NCI-H1694 (cell line): Measurements from ENCODE around the gene QKI.

Experiments used
- DNase-seq: peaks from one replicate; lab custom pipeline; 2025; lab: John Stamatoyannopoulos, UW

Gene QKI

GRCh38 chr6:163487606-163488005 is 73.1 kb downstream of the QKI start:
- DNase-seq, result no peak

DNA sequence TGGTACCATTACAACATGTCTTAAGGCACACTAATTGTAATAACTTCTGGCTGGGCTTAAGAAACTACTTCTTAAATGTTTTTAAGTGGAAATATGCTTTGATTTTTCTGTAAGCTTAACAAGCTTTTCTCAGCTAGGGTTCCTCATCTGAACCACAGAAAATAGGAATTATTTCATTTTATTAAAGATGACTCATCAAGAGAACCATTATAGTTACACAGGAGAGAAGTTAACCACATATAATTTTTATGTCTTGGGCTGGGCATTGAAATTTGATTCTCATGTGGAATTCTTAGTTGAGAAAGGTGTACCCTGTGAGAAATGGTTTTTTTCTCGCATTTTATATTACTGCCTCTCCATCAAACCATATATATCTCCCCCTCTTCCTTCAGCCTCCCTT is 75.1 kb downstream of the QKI start:
- DNase-seq, result no peak

DNA sequence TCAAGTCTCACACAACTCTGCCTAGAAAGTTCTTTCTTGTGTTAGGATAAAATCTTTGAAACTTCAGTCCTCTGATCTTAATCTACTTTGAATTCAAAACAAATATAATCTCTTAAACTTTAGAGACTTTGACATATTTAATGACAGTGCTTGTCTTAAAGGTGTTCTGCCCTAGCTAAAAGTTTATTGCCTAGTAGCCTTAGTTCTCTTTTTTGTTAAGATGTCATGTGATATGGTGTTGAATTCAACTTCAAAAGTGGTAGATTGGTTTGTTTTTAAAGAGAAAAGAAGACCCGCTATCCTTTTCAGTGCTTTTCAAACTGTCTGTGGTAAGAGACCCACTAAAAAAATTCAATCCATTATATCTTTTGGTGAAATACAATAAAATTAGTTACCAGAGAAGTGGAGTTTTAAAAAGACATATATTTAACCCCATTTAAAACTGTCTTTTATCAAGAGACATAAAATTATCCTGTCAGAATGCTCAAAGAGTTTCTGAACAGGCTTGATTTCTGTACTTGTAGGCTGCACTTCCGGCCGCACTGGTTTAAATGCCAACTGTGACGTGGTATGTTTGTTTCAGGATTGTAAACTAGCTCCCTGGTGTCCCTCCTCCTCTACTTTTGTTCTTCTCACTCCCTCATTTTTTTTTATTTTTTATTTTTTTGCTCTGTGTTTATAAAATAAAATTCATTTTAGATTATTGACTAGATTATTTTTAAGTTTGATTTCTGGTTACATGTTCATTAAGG is 76.5 kb downstream of the QKI start:
- DNase-seq, result no peak

DNA sequence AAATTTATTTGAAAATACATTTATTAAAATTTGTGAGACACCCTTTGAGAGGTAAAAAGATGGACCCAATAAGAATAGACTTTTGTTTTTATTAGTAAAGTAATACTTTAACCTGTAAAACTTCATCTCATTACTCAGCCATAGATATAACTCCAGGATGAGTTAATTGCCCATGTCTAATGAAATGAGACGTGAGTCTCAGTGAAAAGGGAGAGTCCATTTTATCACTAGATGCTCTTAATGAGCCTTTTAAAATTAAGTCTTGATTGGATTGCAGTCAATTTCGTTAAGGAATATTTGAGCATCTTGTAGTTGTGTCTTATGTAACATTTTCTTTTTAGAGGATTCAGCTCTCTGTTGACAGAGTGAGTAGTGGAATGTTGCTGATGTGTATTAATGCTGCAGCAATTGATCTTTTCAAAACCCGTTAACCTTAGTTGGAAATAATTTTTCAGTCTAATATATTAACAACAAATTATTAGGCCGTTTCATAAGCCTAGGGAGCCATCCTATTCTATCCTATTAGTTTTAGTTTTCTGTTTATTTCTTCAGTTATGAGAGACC is 77.3 kb downstream of the QKI start:
- DNase-seq, result no peak

- no peak for DNase-seq
These were observed 79.8 kb downstream of the QKI start for GRCh38 chr6:163494279-163494727.

DNA sequence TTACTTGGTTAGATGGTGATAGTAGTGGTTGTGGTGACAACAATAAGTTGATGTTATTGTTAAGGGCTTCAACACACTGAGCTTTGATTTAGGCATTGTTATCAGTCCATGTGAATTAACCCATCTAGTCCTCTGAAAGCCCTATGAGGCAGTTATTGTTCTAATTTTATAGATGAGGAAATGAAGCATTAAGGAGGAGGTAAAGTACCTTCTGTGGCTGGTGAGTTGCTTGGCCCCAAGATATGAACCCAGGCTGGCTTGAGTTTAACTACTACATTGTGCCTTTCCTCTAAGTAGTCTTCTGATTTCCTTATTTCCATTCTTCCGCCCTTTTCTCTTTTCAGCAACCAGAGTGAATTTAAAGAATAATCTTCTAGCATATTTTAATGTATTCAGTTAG is 81.7 kb downstream of the QKI start:
- DNase-seq, result no peak

DNA sequence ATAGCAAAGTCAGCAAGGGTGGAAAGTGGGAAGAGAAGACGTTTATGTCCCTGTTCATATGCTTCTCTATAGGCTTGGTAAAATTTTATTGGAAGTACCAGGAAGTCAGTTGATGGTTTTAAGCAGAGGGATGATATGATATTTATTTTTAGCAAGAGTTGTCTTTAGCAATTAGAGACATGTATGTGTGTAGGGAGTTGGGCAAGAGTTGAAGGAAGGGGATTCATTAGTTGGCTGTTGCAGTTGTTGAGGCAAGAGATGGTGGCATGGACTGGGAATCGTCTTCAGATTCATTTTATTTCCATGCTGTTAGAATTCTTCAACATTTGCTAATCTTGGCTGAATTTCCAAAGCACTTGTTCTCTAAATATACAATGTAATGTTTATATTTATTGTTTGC is 85.6 kb downstream of the QKI start:
- DNase-seq, result no peak

DNA sequence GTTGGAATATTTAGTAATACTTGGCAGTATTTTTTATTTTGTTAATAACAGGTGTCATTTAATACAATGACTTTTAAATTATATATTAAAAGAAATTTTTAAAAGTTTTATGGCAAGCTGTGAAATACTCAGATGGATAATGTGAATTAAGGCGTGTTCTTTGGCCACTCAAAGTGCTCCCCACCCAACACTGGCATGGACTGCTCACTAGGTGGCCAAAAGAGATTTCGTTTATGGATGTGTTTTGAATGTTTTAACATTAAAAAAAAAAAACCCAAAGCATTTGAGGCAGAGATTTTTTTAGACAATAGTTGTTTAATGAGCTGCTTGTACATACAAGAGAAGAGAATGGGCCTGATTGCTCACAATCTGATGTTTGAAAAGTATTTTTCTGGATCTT is 86.5 kb downstream of the QKI start:
- no peak for DNase-seq

DNA sequence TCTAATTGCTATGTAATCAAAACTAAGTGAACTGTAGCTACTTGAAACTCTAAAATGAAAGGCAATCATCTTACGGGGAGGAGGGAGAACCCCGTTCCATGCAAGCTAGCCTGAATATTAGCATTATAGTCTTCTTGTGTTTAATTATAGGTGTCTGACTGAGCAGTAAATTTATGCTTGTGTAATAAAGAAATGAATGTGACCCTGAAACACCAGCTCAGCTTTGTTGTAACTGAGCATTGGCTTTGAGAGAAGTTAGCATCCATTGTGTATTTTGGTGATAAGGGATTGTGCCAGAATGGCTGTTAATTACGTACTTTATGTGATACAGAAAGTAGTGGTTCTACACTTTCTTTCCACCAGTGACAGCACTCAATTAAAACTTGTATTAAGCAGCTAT is 86.9 kb downstream of the QKI start:
- DNase-seq, result no peak

DNA sequence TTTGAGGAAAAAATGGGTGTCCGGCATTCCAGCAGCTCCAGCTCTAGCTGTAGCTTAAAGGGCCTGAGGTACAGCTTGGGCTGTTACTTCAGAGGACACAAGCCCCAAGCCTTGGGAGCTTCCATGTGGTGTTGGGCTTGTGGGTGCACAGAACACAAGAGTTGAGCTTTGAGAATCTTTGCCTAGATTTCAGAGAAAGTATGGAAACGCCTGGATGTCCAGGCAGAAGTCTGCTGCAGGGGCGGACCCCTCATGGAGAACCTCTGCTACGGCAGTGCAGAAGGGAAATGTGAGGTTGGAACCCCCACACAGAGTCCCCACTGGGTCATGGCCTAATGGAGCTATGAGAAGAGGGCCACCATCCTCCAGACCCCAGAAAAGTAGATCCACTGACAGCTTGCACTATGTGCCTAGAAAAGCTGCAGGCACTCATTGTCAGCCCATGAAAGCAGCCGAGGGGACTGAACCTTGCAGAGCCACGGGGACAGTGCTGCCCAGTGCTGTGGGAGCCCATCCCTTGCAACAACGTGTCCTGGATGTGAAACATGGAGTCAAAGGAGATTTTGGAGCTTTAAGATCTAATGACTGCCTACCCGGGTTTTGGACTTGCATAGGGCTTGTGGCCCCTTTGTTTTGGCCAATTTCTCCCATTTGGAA is 90.6 kb downstream of the QKI start:
- no peak for DNase-seq

DNA sequence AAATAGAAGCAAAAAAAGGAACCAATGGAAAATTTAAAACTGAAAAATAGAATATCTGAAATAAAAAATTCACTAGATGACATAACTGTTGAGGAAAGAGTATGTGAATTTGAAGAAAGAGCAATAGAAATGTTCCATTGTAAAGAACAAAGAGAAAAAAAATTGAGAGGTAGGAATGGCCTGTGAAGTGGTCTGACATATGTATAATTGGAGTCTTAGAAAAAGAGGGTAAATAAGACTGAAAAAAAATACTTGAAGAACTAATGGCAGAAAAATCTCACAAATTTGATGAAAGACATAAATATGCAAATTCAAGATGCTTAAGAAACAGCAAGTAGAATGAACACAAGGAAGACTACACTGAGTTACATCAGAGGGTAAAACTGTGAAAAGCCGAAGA is 93.4 kb downstream of the QKI start:
- DNase-seq, result no peak

- no peak for DNase-seq
These were observed 98.5 kb downstream of the QKI start for GRCh38 chr6:163513003-163513402.

- DNase-seq, result no peak
These were observed 99.2 kb downstream of the QKI start for GRCh38 chr6:163513570-163514166.

DNA sequence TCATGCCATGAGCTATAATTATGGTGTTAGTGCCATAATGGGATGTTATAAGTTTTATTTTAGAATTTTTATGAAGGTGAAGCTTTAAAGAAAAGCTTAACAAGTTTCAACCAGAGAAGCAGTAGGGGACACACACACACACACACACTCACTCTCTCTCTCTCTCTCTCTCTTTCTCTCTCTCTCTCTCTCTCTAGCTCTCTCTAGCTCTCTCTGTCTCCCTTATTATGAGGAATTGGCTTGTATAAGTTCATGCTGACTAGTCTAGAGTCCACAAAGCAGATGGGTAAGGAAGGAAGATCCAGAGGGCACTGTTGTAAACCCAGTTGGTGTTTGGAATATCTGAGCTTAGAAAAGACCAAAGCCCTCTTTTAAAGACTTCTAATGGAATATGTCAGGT is 102.4 kb downstream of the QKI start:
- no peak for DNase-seq

- DNase-seq, result no peak
These were observed 106.4 kb downstream of the QKI start for GRCh38 chr6:163520956-163521355.

DNA sequence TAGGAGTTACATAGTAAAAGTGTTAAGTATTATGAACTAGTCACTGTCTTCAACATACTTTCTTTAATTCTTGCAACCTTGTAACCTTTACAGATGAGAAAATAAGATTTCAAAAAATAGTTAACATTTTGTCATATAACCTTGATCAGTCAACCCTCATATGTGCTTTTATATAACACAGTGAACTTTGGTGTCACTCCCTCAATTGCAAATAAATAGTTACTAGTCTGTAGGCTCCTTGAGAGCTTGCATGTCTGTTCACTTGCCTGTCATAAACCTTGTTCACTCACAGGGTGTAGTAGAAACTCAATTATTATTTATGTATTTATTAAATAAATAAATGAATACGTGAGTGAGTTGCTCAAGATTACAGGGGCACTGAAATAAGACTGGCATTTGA is 107.5 kb downstream of the QKI start:
- no peak for DNase-seq

DNA sequence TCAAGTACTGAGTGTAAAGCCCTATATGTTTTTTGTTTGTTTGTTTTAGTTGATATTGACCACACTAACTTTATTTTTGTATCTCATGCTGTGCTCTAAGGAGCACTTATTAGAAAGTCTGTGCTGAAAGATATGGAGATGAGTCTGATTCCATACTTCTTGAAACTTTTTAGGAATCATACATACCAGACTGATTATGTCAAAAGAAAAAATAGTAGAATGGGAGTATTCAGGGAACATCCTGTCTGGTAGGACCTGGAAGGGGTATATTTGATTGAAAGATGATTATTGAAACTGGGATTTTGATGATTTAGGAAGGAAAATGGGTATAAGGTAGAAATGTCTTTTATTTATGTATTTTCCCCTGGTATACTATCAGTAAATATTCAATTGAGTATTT is 111.4 kb downstream of the QKI start:
- DNase-seq, result no peak

DNA sequence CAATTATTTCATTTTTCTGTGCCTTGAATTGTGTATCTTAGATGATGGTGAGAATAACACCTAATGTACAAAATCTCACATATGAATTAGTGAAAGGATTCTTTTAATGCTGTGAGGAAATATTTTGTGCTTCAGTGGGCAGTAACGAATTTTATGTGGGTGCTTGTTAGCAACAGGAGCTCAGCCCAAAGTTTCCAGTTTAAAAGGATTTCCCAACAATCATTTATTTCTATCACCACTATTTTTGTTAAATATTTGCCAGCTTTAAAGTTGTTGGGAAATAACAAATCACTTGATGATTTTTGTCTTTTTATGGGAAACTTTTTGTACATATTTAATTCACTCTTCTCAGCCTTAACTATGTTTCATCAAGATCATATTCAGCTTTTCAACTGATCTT is 111.8 kb downstream of the QKI start:
- DNase-seq, result no peak

GRCh38 chr6:163527291-163527690 is 112.8 kb downstream of the QKI start:
- DNase-seq, result no peak

- no peak for DNase-seq
These were observed 115.1 kb downstream of the QKI start for GRCh38 chr6:163529605-163530004.

- no peak for DNase-seq
These were observed 115.9 kb downstream of the QKI start for GRCh38 chr6:163530406-163530805.

- DNase-seq, result no peak
These were observed 116.6 kb downstream of the QKI start for GRCh38 chr6:163531122-163531521.

GRCh38 chr6:163532526-163533078 is 118.1 kb downstream of the QKI start:
- DNase-seq, result no peak
